Fibroblast of the aortic adventitia (primary cell): ENCODE results near the gene ACOXL. TPM values are rescaled to one million over a fixed set of nuclear protein-coding genes. Genes with fewer than 3 reads are reported as not detected.

Experiments used
- DNase-seq: peaks from one replicate; pipeline ENCODE4 v3.0.0-alpha.2; 2010; ENCODE audit warnings: low read depth
- H3K4me3 ChIP-seq: 2 replicates; pipeline ENCODE4 v1.5.1; 2011; ENCODE audit warnings: low read depth, mild to moderate bottlenecking, control low read depth, low read length, moderate library complexity
- CTCF ChIP-seq: IDR thresholded peaks from 2 replicates; pipeline ENCODE4 v1.5.1; 2011; ENCODE audit warnings: mild to moderate bottlenecking, low read length, control low read depth, inconsistent platforms; ENCODE audit not compliant: insufficient read depth
- total RNA-seq: library from RNA; depleted of rRNA; stranded (reverse); fragments of >200 nt; gene quantifications from 2 replicates; pipeline ENCODE4 v1.2.3, GENCODE V29; 2012; ENCODE audit warnings: low replicate concordance

Gene ACOXL
- total RNA-seq, 1 donor, result not detected

GRCh38 chr2:111045771-111046444, 313.5 kb downstream of the ACOXL start:
- no peak for DNase-seq
- no peak for TF ChIP-seq CTCF
- no peak overlapping the region for H3K4me3 ChIP-seq

DNA sequence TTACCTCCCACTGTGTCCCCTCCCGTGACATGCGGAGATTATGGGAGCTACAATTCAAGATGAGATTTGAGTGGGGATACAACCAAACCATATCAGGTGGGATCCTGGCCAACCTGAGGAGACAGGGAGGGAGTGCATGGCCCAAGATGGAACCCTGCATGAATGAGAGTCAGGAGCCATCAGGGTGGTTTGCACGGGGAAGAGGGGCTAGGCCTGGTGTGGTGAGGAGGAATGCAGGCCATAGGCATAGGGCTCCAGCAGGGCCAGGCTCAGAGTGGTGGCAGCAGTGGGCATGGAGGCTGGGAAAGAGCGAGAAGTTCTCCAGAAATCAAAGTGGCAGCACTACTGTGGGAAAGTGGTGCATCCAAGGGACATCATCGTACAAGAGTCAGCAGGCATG, 314.3 kb downstream of the ACOXL start:
- TF ChIP-seq CTCF, result no peak
- no peak for DNase-seq
- H3K4me3 ChIP-seq, result no peak overlapping the region

DNA sequence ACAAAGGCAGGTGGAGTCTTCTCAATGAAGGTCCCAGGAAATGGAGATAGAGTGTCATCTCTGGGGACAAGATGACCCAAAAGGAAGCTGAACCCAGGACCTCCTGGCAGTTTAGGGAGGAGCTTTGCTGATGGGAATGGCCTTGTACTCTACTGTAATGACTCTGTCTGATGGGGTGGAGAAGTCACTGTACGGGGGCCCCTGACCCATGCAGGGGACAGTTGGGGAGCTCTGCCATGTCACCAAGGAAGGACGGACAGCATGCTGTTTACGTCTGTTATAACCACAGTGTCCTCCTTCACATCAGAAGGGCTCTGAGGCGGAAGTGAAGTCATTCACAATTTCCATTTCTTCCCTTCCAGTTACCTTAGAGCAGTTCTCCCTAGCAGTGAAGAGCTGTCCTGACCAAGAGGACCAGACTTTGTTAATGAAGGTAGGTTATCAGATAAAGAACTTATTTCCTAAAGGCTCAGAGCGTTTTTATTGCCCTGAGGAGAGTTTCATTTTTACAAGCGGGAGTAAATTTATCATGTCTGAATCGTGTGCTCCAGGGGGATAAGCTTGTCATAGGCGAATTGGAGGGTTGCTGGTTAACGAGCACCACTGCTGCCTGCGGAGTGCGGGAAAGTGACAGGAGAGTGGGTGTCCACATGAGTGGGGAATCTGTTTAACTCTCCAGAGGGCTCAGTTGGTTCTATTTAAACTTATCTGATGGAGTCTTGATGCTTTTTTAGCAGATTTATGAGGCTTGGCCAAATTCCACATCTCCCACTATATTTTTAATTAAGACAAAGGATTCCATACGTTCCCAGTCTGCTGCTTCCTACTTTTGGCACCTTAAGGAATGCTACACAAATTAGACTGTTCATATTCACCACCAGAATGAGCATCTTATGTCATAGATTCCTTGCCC, 316.7 kb downstream of the ACOXL start:
- H3K4me3 ChIP-seq, result no peak overlapping the region
- TF ChIP-seq CTCF, result no peak

DNA sequence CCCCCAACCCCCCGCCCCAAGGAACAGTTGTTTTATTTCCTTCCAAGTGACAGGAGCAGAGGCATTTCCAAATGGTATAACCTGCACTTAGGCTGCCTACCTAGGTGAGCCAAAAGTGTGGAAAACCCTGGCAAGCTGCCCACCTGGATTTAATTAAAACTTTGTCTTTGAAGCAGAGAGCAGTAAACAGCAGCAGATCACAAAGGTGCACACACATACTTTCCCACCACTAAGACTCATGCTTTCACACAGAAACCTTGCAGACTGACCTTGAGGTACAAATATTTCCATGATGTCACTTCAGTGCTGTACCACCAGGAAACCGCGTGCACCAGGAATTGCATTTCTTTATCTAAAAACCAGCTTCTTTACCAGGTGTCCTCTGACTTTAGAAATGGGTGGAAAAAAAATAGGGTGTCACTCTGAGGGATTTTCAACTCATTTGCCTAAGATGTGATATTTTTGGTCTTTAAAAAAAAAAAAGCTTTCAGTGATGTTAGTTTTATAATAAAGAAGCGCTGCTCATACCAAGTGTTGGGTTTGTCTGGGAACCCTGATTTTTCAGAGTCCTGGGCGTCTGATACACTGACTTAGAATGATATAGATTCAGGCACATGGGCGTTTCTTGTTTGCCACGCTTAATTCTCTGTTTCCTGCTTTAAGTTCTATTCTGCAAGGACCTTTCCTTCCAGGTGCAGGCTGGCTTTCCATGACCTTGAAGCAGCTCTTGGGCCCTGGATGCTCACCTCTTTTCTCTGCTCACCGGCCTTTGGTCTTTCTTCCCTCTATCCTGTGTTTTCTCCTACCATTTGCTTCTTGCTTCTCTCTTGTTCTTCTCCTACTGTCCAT, 317.6 kb downstream of the ACOXL start:
- no peak for DNase-seq

More for the DNA sequence above, 316.7 kb downstream of the ACOXL start:
- DNase-seq, result no peak

GRCh38 chr2:111050701-111051376, 318.5 kb downstream of the ACOXL start:
- TF ChIP-seq CTCF, result no peak
- no peak overlapping the region for H3K4me3 ChIP-seq
- DNase-seq, result no peak

More for the DNA sequence above, 317.6 kb downstream of the ACOXL start:
- no peak overlapping the region for H3K4me3 ChIP-seq
- no peak for TF ChIP-seq CTCF

- no peak for DNase-seq
- no peak for TF ChIP-seq CTCF
- no peak overlapping the region for H3K4me3 ChIP-seq
These were observed 320.2 kb downstream of the ACOXL start for GRCh38 chr2:111052621-111053020.
